ENCODE measurements around the gene TMEM185A.
A peak's percentile ranks its signal among the peaks of the same experiment; 100 is the strongest.
"Not testable (repeated sequence)": the region's sequence is repeated elsewhere in the genome, so short reads cannot be mapped to it uniquely, and the experiment has no call there.

The TMEM185A gene

GRCh38 chrX:149631234-149632165 lies at the start of gene TMEM185A:
TSS of gene TMEM185A (minus strand) at chrX:149631792. CDS start at chrX:149631580, 212 bp downstream.
- peak; percentile 2 for DNase-seq

GRCh38 chrX:149681182-149681581 lies 49.6 kb upstream of the TMEM185A start:
- no peak for DNase-seq

GRCh38 chrX:149679164-149679678 lies 47.6 kb upstream of the TMEM185A start:
- DNase-seq = not testable (repeated sequence)

- not testable (repeated sequence) for DNase-seq
Measured at GRCh38 chrX:149675554-149675953, 44.0 kb upstream of the TMEM185A start.

- DNase-seq = not testable (repeated sequence)
Measured at GRCh38 chrX:149675088-149675487, 43.5 kb upstream of the TMEM185A start.

GRCh38 chrX:149660613-149661012 lies 29.0 kb upstream of the TMEM185A start:
- not testable (repeated sequence) for DNase-seq

- not testable (repeated sequence) for DNase-seq
Measured at GRCh38 chrX:149656260-149656884, 24.8 kb upstream of the TMEM185A start.

GRCh38 chrX:149652232-149652981 lies 20.8 kb upstream of the TMEM185A start:
- no peak for DNase-seq

GRCh38 chrX:149650162-149650561 lies 18.6 kb upstream of the TMEM185A start:
- no peak for DNase-seq

GRCh38 chrX:149648932-149649331 lies 17.3 kb upstream of the TMEM185A start:
- no peak for DNase-seq

GRCh38 chrX:149647505-149647904 lies 15.9 kb upstream of the TMEM185A start:
- no peak for DNase-seq

GRCh38 chrX:149643496-149643895 lies 11.9 kb upstream of the TMEM185A start:
- DNase-seq = no peak

GRCh38 chrX:149641835-149642234 lies 10.2 kb upstream of the TMEM185A start:
- DNase-seq = no peak

- DNase-seq = no peak
Measured at GRCh38 chrX:149641432-149641831, 9.8 kb upstream of the TMEM185A start.

GRCh38 chrX:149639568-149639967 lies 8.0 kb upstream of the TMEM185A start:
- no peak for DNase-seq

GRCh38 chrX:149638860-149639259 lies 7.3 kb upstream of the TMEM185A start:
- DNase-seq = no peak

GRCh38 chrX:149633511-149633910 lies 1.9 kb upstream of the TMEM185A start:
- no peak for DNase-seq

GRCh38 chrX:149630681-149631233 lies 835 bp downstream of the TMEM185A start:
- no peak for DNase-seq

GRCh38 chrX:149629730-149630387 lies 1.7 kb downstream of the TMEM185A start:
- no peak for DNase-seq

- no peak for DNase-seq
Measured at GRCh38 chrX:149628768-149629167, 2.8 kb downstream of the TMEM185A start.

- no peak for DNase-seq
Measured at GRCh38 chrX:149628280-149628679, 3.3 kb downstream of the TMEM185A start.

- not testable (repeated sequence) for DNase-seq
Measured at GRCh38 chrX:149626829-149627228, 4.8 kb downstream of the TMEM185A start.

Measured in GOT3 (cell line).